Daoy (cell line): ENCODE data around the gene KCNJ6. TPM values are rescaled to one million over a fixed set of nuclear protein-coding genes. Genes with fewer than 3 reads are reported as not detected.

Experiments
- DNase-seq: peaks from one replicate; pipeline ENCODE4 v3.0.0-alpha.2; 2015; ENCODE audit warnings: low read depth
- total RNA-seq: library from RNA; depleted of rRNA; stranded (reverse); fragments of >200 nt; shearing (Covaris generic); gene quantifications from 2 replicates; pipeline ENCODE4 v1.2.3, GENCODE V29; 2014

KCNJ6 gene
- total RNA-seq, 1 experiment from 2014 or later, result not detected

- DNase-seq, result no peak
Observed at GRCh38 chr21:37905291-37905690, 11.0 kb downstream of the KCNJ6 start.

DNA sequence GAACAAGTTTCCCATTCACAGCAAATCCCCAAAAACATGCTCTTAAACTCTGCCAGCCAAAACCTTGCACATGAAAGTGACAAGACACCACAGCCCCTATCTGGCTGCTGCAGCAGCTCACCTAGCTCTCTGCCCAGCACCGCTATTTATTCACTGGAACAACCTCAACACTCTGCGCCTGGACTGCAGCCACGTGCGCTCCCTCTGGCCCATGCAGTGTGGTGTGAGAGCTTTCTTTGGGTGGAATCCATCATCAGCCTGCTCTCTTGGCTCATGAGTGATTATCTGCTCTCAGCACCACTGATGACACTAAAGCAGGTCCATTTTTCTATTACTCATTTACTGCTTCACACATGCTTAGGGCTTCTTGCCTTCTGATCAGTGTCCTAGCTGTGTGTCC, 11.4 kb downstream of the KCNJ6 start:
- no peak for DNase-seq

DNA sequence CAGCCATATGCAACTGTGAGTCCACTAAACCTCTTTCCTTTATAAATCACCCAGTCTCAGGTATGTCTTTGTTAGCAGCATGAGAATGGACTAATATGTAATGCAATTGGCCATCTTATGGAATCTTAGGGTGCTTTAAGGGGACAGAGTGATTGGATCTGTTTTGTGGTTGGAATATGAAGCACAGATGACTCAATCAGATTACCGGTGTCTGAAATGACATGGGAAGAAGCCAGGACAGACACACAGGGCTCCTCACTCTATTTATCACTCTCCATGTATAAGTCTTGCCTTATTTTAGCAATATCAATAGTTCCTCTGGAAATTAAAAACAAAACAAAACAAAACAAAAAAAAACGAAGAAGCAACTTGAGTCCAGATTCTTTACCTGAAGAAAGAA, 12.9 kb downstream of the KCNJ6 start:
- DNase-seq, result no peak

DNA sequence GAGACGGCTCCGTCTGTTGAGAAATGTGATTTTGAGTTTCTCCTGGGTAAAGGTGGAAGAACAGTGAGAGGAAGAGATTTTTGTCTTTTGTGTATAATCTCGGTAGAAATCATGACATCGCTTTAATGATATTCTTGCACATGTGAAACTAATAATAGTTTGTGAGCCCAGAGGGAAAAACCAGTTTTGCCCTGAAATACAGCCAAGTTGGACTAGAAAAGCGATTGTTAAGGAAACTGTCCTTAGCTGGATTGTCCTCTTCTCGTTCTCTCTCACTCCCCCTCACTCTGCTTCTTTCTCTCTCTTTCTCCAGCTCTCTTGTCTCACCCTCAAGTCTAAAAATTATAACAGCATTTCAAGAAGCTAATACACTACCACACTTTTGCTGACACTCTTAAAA, 17.1 kb downstream of the KCNJ6 start:
- no peak for DNase-seq

DNA sequence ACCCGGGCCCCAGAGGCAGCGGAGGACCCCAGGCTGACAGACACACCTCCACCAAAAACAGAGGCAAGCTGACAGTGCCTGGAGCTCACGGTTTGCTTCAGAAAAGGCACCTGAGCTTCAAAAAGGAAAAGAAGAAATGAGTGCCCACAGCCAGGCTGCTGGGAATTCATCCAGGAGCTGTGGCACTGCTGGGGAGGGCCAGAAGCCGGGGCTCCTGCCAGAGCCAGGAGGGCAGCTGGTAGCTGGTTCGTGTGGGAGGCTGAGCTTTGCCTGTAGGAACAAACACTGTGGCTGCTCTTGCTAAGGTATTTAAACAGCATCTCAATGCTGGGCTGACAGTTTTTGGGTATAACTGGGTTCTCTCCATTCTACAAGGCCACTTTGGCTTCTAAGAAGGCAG, 19.5 kb downstream of the KCNJ6 start:
- no peak for DNase-seq

GRCh38 chr21:37891972-37892371, 24.3 kb downstream of the KCNJ6 start:
- DNase-seq, result no peak

DNA sequence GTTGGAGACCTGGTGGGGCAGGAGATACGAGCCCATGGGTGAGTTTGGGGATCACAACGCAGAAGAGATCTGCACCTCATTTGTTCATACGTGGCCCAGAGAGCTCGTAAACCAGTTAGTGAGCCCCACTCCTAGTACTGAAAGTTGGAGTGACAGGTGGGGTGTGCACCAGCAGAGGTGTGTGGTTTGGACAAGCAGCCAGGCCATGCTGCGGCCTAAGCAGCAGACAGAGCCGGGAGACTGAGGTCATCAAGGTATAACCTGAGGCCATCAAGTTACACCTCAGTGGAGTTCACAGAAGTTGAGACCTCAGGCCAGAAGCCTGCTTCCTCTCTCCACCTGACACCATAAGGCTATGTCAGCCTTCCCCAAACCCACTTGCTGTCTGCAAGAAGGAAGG, 27.6 kb downstream of the KCNJ6 start:
- no peak for DNase-seq

DNA sequence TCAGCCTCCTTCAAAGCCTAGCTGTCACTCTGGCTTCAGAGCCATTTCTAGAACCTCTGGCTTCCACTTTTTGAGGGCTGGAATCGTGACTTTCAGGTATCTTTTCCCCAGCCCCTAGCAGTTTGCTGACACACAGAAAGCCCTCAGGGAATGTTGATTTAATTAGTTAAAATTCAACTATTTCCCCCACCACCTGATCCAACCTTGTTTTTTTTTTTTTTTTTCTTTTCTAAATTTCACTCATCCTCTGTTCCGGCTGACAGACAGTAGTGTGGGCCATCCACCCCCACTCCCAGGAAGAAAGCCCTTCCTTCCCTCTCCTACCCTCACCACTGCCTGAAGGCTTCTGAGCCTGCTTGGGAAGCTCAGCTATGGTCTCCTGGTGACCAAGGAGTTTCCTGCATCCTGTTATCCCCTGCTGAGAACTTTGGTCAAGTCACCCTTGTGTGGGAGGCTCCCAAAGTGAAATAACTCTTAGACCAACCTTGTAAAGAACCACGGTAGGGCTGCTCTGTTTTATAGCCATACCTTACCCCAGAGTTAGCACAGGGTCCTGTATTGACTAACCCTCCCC, 29.4 kb downstream of the KCNJ6 start:
- no peak for DNase-seq

DNA sequence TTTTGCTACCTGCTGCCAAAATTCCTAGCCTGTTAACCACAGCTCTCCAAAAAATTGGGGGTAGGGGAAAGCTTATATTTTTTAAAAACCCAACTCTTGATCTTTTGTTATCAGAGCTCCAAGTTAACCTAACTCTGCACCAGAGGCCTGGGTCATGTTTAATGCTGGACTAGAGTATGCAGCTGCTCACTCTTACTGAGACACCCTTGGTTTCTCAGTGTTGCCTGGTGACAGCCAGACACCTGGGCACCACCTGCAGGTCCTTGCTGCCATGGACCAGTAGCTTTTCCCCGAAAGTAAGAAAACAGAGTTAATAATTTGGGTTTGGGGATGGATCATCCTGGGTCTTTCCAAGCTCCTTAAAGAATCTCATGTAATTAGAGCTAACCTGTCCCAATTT, 30.1 kb downstream of the KCNJ6 start:
- no peak for DNase-seq

DNA sequence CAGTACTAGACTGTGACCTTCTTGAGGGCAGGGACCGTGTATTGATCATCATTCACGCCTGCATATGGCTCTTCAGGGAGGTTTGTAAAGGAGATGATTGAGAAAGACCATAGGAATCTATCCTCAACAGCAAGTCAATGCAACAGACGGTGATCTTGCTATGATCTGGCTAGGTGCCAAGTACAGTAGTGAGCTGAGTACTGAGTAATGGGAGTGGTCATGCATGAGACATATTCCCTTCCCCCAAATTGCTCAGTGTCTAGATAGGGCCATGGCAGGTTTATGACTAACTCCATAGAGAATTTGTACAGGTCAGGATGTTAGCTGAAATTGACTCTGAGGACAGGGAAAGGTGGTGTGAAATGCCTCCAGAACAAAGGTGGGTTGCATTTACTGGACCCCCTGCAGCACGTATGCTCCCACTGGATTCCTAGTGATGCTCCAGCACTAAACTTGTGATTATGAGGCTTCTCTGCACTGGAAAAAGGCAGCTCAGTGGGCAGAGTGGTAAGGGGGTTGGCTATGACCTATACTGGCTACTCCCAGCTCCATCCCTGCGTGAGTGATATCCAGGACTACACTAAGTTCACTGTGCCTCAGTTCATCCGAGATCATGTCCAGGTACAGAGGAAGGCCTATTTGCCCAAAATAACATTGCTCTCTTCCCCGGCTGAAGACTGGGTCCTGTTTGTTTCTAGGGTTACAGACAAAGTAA, 37.2 kb downstream of the KCNJ6 start:
- DNase-seq, result peak; percentile 90

DNA sequence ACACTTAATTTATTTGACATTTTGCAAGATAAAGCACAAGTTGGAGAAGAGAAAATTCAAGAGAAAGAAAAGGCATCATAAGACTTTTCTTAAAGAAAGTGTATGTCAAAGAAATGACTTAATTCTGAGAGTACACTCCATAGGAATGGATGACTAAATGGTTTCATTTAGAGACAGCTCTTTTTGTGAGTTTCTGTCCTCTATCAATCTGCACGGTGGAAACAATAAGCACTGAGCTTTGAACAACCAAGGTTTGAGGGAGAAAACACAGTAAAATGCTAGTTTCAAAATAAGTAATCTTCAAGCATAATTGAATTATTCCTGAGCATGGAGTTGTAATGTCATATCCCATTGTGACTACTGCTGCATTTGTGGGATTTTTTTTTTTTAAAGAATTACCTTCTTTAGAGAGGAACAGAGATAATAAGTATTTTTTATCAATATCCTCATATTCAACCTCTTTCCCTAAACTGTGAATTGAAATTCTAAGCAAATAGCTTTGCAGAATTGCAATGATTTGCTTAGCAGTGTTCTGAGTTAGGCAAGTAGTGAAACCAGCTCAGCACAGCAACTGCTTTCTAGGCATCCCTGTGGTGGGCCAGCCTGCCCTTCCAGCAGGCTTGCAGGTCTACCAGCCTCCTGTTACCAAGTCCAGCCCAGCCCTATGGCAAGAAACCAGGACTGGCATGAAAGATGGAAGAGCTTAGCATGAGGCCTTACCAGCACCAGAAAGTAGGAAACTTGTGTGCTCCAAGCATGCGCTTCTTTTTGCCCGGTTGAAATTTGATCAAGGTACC, 38.2 kb downstream of the KCNJ6 start:
- no peak for DNase-seq

- DNase-seq, result peak; percentile 18
Observed at GRCh38 chr21:37877171-37877570, 39.1 kb downstream of the KCNJ6 start.

- DNase-seq, result no peak
Observed at GRCh38 chr21:37876561-37876960, 39.7 kb downstream of the KCNJ6 start.

GRCh38 chr21:37874904-37875780, 41.1 kb downstream of the KCNJ6 start:
- DNase-seq, result no peak

GRCh38 chr21:37874481-37874880, 41.8 kb downstream of the KCNJ6 start:
- no peak for DNase-seq

GRCh38 chr21:37873655-37874054, 42.6 kb downstream of the KCNJ6 start:
- no peak for DNase-seq

GRCh38 chr21:37871121-37871862, 45.0 kb downstream of the KCNJ6 start:
- peak; percentile 44 for DNase-seq

- DNase-seq, result no peak
Observed at GRCh38 chr21:37870221-37870620, 46.0 kb downstream of the KCNJ6 start.

GRCh38 chr21:37869661-37870060, 46.6 kb downstream of the KCNJ6 start:
- DNase-seq, result no peak

DNA sequence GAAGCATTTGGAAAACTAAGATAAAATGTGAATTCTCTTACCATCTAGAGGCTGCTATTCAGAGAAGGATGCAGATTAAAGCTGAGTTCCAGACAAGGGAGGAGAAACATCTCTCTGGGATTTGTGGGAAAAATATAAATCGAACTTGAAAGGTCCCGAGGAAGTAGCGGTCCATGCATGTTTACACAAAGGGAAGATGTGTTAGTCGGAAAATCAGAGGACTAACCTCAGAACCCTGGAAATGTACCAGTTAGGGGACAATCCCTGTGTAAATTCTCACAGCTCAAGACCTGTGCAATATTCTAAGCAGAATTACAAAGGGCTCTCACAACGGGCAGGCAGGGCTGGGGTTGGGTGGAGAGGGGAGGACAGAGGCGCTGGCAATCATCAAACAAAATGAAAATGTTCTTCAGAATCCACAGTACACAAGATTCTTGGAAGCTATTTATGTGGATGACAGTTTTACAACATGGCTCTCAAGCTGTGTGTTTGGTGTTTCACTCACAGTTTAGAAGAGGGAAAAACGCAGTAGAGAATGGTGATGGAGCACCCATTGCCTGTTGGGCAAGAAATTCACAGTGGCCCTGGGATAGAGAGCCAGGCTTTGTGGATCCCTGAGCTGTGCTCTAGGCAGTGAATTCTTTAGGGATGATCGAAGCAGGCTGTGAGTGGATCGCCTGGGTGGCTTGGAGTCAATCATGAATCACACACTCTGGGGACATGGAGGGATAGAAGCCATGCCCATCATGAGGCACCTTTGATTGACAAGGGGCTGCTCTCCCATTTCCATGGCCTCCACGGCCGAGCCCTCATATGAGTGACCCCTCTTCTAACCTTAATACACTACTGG, 47.6 kb downstream of the KCNJ6 start:
- DNase-seq, result peak; percentile 65
